IMR-90 (cell line): Measurements from ENCODE around the gene CAMK2D. TPM values are rescaled to one million over a fixed set of nuclear protein-coding genes. Genes with fewer than 3 reads are reported as not detected.

Source experiments
- ATAC-seq: fragments of 200-7000 bp; cut with Tn5 transposase; 2 replicates; pipeline ENCODE4 v1.9.1; 2020; ENCODE audit warnings: low read depth, mild to moderate bottlenecking, moderate library complexity
- BruUV-seq: library from RNA; stranded (reverse); fragments of 400-500 nt; replicated peaks from 2 replicates; lab custom pipeline; 2021; lab: Mats Ljungman, UMichigan
- CTCF ChIA-PET: fragments of 300-600 bp; formaldehyde crosslinking; extraction: SDS; loops from one replicate; lab custom pipeline; 2021; ENCODE audit warnings: antibody characterized with exemption; lab: Yijun Ruan, JAX
- POLR2A ChIA-PET: fragments of 300-600 bp; sonication (Branson Sonifier 250); formaldehyde crosslinking; loops from one replicate; lab custom pipeline; 2022; ENCODE audit warnings: antibody characterized with exemption; ENCODE audit not compliant: unreplicated experiment; lab: Charles Lee
- DNase-seq: peaks from one replicate; pipeline ENCODE4 v3.0.0; 2013
- H2AFZ ChIP-seq: replicated peaks from 2 replicates; pipeline ENCODE3; 2013; ENCODE audit warnings: low read length, mild to moderate bottlenecking; ENCODE audit not compliant: poor library complexity
- H2AK5ac ChIP-seq: 2 replicates; pipeline ENCODE4 v1.6.1; 2013; ENCODE audit warnings: low read depth, low read length, inconsistent platforms
- H2AK9ac ChIP-seq: replicated peaks from 2 replicates; pipeline ENCODE3; 2013; ENCODE audit warnings: mild to moderate bottlenecking, low read depth, low read length, moderate library complexity; ENCODE audit not compliant: poor library complexity
- H2BK120ac ChIP-seq: 2 replicates; pipeline ENCODE4 v1.6.1; 2013; ENCODE audit warnings: low read depth, low read length, inconsistent platforms
- H2BK15ac ChIP-seq: 3 replicates; pipeline ENCODE4 v1.6.1; 2013; ENCODE audit warnings: low read depth, low read length, inconsistent platforms
- H2BK20ac ChIP-seq: 2 replicates; pipeline ENCODE4 v1.6.1; 2013; ENCODE audit warnings: low read depth, mild to moderate bottlenecking, inconsistent platforms, low read length, moderate library complexity
- H2BK5ac ChIP-seq: 2 replicates; pipeline ENCODE4 v1.6.1; 2013; ENCODE audit warnings: mild to moderate bottlenecking, low read depth, low read length, inconsistent platforms; ENCODE audit not compliant: poor library complexity, severe bottlenecking
- H3K14ac ChIP-seq: replicated peaks from 2 replicates; pipeline ENCODE4 v1.6.1; 2013; ENCODE audit warnings: low read depth, low read length, inconsistent platforms
- H3K18ac ChIP-seq: 2 replicates; pipeline ENCODE4 v1.6.1; 2013; ENCODE audit warnings: low read depth, low read length, control low read depth
- H3K23ac ChIP-seq: 2 replicates; pipeline ENCODE4 v1.6.1; 2013; ENCODE audit warnings: low read depth, low read length, inconsistent platforms
- H3K27ac ChIP-seq: 2 replicates; pipeline ENCODE4 v1.5.1; 2013; ENCODE audit warnings: mild to moderate bottlenecking, control low read depth, low read length; ENCODE audit not compliant: insufficient read depth
- H3K27me3 ChIP-seq: 2 replicates; pipeline ENCODE4 v1.6.1; 2013; ENCODE audit warnings: low read length; ENCODE audit not compliant: control insufficient read depth, insufficient read depth
- H3K36me3 ChIP-seq: 2 replicates; pipeline ENCODE4 v1.6.1; 2013; ENCODE audit warnings: low read length, mixed read lengths; ENCODE audit not compliant: control insufficient read depth, insufficient read depth
- H3K4ac ChIP-seq: 2 replicates; pipeline ENCODE4 v1.6.1; 2013; ENCODE audit warnings: low read depth, low read length, inconsistent platforms
- H3K4me1 ChIP-seq: 2 replicates; pipeline ENCODE4 v1.6.1; 2013; ENCODE audit warnings: low read length, mixed read lengths; ENCODE audit not compliant: control insufficient read depth, insufficient read depth
- H3K4me2 ChIP-seq: 2 replicates; pipeline ENCODE4 v1.6.1; 2013; ENCODE audit warnings: low read depth, mild to moderate bottlenecking, control low read depth, low read length, moderate library complexity
- H3K4me3 ChIP-seq: 2 replicates; pipeline ENCODE4 v1.5.1; 2013; ENCODE audit warnings: low read depth, mild to moderate bottlenecking, control low read depth, low read length, moderate library complexity; ENCODE audit not compliant: insufficient read depth
- H3K56ac ChIP-seq: 2 replicates; pipeline ENCODE4 v1.6.1; 2013; ENCODE audit warnings: low read length, inconsistent platforms; ENCODE audit not compliant: insufficient read depth; ENCODE audit errors: extremely low read depth
- H3K79me1 ChIP-seq, 2 experiments: 2 replicates each; pipeline ENCODE4 v1.6.1; 2013; ENCODE audit warnings: low read length in 2 of 2, inconsistent platforms in 1 of 2, low read depth in 1 of 2
- H3K9ac ChIP-seq: 2 replicates; pipeline ENCODE4 v1.6.1; 2013; ENCODE audit warnings: low read depth, low read length, control low read depth
- H3K9me1 ChIP-seq: 2 replicates; pipeline ENCODE4 v1.6.1; 2013; ENCODE audit warnings: low read length, inconsistent platforms; ENCODE audit not compliant: insufficient read depth
- H3K9me3 ChIP-seq: 2 replicates; pipeline ENCODE4 v1.6.1; 2013; ENCODE audit warnings: low read length; ENCODE audit not compliant: control insufficient read depth, insufficient read depth
- H4K20me1 ChIP-seq: 2 replicates; pipeline ENCODE4 v1.6.1; 2013; ENCODE audit warnings: low read length, inconsistent platforms; ENCODE audit not compliant: insufficient read depth
- H4K5ac ChIP-seq: 2 replicates; pipeline ENCODE4 v1.6.1; 2013; ENCODE audit warnings: mild to moderate bottlenecking, low read depth, low read length, control low read depth
- H4K8ac ChIP-seq, 2 experiments: 2 replicates each; pipeline ENCODE4 v1.6.1; 2013; ENCODE audit warnings: low read depth in 2 of 2, low read length in 2 of 2, control low read depth in 1 of 2, inconsistent platforms in 1 of 2
- H4K91ac ChIP-seq: 2 replicates; pipeline ENCODE4 v1.6.1; 2013; ENCODE audit warnings: low read depth, low read length, inconsistent platforms; ENCODE audit not compliant: insufficient read depth
- BHLHE40 ChIP-seq: fragments of 150-350 bp; IDR thresholded peaks from 2 replicates; pipeline ENCODE4 v1.6.1; 2016; ENCODE audit warnings: mild to moderate bottlenecking, low read depth, low read length
- CEBPB ChIP-seq: IDR thresholded peaks from 2 replicates; pipeline ENCODE4 v1.6.1; 2012; ENCODE audit warnings: low read depth, low read length, improper control_type of control experiment
- CTCF ChIP-seq: conservative IDR thresholded peaks from 2 replicates; pipeline ENCODE4 v1.5.1; 2012; ENCODE audit warnings: mild to moderate bottlenecking, low read depth, low read length, improper control_type of control experiment
- MAFK ChIP-seq: IDR thresholded peaks from 2 replicates; pipeline ENCODE4 v1.6.1; 2012; ENCODE audit warnings: low read depth, low read length, improper control_type of control experiment
- MXI1 ChIP-seq: IDR thresholded peaks from 2 replicates; pipeline ENCODE4 v1.6.1; 2012; ENCODE audit warnings: low read depth, mild to moderate bottlenecking, low read length, moderate library complexity, borderline replicate concordance
- NFE2L2 ChIP-seq: fragments of 150-350 bp; IDR thresholded peaks from 2 replicates; pipeline ENCODE4 v1.6.1; 2016; ENCODE audit warnings: low read depth, mild to moderate bottlenecking, low read length
- POLR2A ChIP-seq: IDR thresholded peaks from 2 replicates; pipeline ENCODE4 v1.6.1; 2012; ENCODE audit warnings: mild to moderate bottlenecking, low read depth, low read length
- RAD21 ChIP-seq: IDR thresholded peaks from 2 replicates; pipeline ENCODE4 v1.6.1; 2012; ENCODE audit warnings: low read length, improper control_type of control experiment
- SMC3 ChIP-seq: fragments of 150-350 bp; IDR thresholded peaks from 2 replicates; pipeline ENCODE4 v1.6.1; 2016; ENCODE audit warnings: low read depth, mild to moderate bottlenecking, antibody characterized with exemption, low read length, moderate library complexity
- USF2 ChIP-seq: fragments of 150-350 bp; IDR thresholded peaks from 2 replicates; pipeline ENCODE4 v1.6.1; 2017; ENCODE audit warnings: mild to moderate bottlenecking, antibody characterized with exemption, low read length, low read depth
- WGBS, 2 experiments: methylation state at CpG; one replicate each; pipeline versions ENCODE4 v1.1.5 to v1.1.7; 2013; ENCODE audit warnings: missing lambda C conversion rate in 2 of 2; ENCODE audit not compliant: insufficient read length in 1 of 2; ENCODE audit errors: extremely low coverage in 2 of 2; 5-methylcytosine and 5-hydroxymethylcytosine counted together
- dilution Hi-C: fragments of 300-500 bp; cut with HindIII; formaldehyde crosslinking; loops from one replicate; pipeline ENCODE4 v1.14.3; 2018; ENCODE audit warnings: low sequenced_read_pairs; ENCODE audit not compliant: unreplicated experiment
- in situ Hi-C: fragments of 300-500 bp; cut with MboI; formaldehyde crosslinking; loops from 3 replicates; pipeline ENCODE4 v1.14.3; 2019; ENCODE audit warnings: low sequenced_read_pairs, inconsistent platforms, mixed read lengths
- intact Hi-C: fragments of 100-400 bp; cut with micrococcal nuclease; formaldehyde crosslinking; loops from 2 replicates; pipeline ENCODE4 v1.10.0; 2022
- polyA plus RNA-seq, 3 experiments: library from polyadenylated mRNA; depleted of rRNA; stranded (reverse); fragments of >200 nt; gene quantifications; 2 replicates each; pipeline ENCODE4 v1.2.3, GENCODE V29; 2012; ENCODE audit warnings: low replicate concordance in 1 of 3
- total RNA-seq: library from RNA; depleted of rRNA; stranded (reverse); fragments of >200 nt; gene quantifications from 2 replicates; pipeline ENCODE4 v1.2.3, GENCODE V29; 2012

CAMK2D gene
- total and polyA plus RNA-seq, 2 of the 4 experiments (the other 2 are of a cell fraction) = 44.6 to 156 TPM

- dilution Hi-C loops = no loop called here
- CTCF ChIA-PET = interaction anchor here (0.6 kb wide), 2 partner anchors 45 to 115 kb away, joined by 4 read pairs; no protein-coding TSS in a partner anchor
- POLR2A ChIA-PET = no interaction called here
These were observed 17.8 kb downstream of the CAMK2D start for GRCh38 chr4:113743690-113744089.

More at GRCh38 chr4:113743690-113744089, 17.8 kb downstream of the CAMK2D start:
- Histone ChIP-seq H4K91ac (no peak overlapping the region), H4K20me1 (peaks cover 9% of the 10 kb centered on the region; the same call in 1 of the 2 replicates), H2AK5ac (no peak overlapping the region), H3K4me3 (no peak overlapping the region), H2BK120ac (no peak overlapping the region), H3K4me2 (no peak overlapping the region), H4K8ac (no peak overlapping the region), H3K18ac (no peak overlapping the region), H3K9ac (no peak overlapping the region), H3K27me3 (no peaks in the 10 kb centered on the region), H3K14ac (no peak overlapping the region), H2BK5ac (no peak overlapping the region), H3K4me1 (peaks cover 2% of the 10 kb centered on the region; the same call in 1 of the 2 replicates), H3K79me1 (peaks cover 26 to 50% of the 10 kb centered on the region in 2 experiments), H2AK9ac (no peak overlapping the region), H4K5ac (no peak overlapping the region), H3K4ac (no peak overlapping the region), H2BK20ac (no peak overlapping the region), H2BK15ac (no peak overlapping the region), H3K9me3 (no peaks in the 10 kb centered on the region), H2AFZ (no peak overlapping the region), H3K56ac (no peak overlapping the region), H3K23ac (no peak overlapping the region), H3K9me1 (peaks cover 2% of the 10 kb centered on the region; the same call in 1 of the 2 replicates), H3K36me3 (peaks cover 3% of the 10 kb centered on the region), H3K27ac (no peak overlapping the region)
- in situ Hi-C loops (no loop called here), intact Hi-C loops (no loop called here)
- BruUV-seq = no TSS peak
- WGBS, 2 experiments = 87% methylated on average over 3 of the region's 6 CpGs; no CpG with 5 or more reads in 1 of the 2 experiments
- no peak for TF ChIP-seq BHLHE40
- no peak for TF ChIP-seq SMC3
- TF ChIP-seq RAD21 = no peak
- no peak for TF ChIP-seq CEBPB
- TF ChIP-seq NFE2L2 = no peak
- TF ChIP-seq MXI1 = no peak
- TF ChIP-seq MAFK = no peak
- TF ChIP-seq CTCF = no peak
- TF ChIP-seq POLR2A = no peak
- TF ChIP-seq USF2 = no peak
- ATAC-seq (no peak), DNase-seq (no peak)
